ENCODE data around the gene FOXM1.

- TF ChIP-seq GATA3 (IDR thresholded peaks at IDR 0.05; ENCODE audit: low read depth, low read length) (no peak), GATA2 (IDR thresholded peaks at IDR 0.05; ENCODE audit: low read depth, low read length) (no peak)
These were observed 65.2 kb downstream of the FOXM1 start for GRCh38 chr12:2811801-2812200.

Data from SH-SY5Y (cell line).